ENCODE measurements around the gene VAMP1.
"Not testable (repeated sequence)": the region's sequence is repeated elsewhere in the genome, so short reads cannot be mapped to it uniquely, and the experiment has no call there.

The VAMP1 gene

GRCh38 chr12:6470375-6471163 is at the start of gene VAMP1:
Gene VAMP1, minus strand, starts transcription at chr12:6470677. Its CDS starts 146 bp downstream, at chr12:6470531.
- H3K4me3 ChIP-seq (ENCODE audit: low read depth, low read length) = peak within 1 kb of the TSS; percentile 78

GRCh38 chr12:6520186-6520585 is 49.7 kb upstream of the VAMP1 start:
- H3K4me3 ChIP-seq (ENCODE audit: low read depth, low read length) = no peak overlapping the region
- TF ChIP-seq CTCF (IDR thresholded peaks at IDR 0.05; ENCODE audit: borderline replicate concordance, insufficient read depth, low read depth, low read length) = no peak

More at GRCh38 chr12:6470375-6471163, at the start of gene VAMP1:
- TF ChIP-seq CTCF (IDR thresholded peaks at IDR 0.05; ENCODE audit: borderline replicate concordance, insufficient read depth, low read depth, low read length) = no peak

GRCh38 chr12:6508087-6508486 is 37.6 kb upstream of the VAMP1 start:
- no peak overlapping the region for H3K4me3 ChIP-seq (ENCODE audit: low read depth, low read length)
- no peak for TF ChIP-seq CTCF (IDR thresholded peaks at IDR 0.05; ENCODE audit: borderline replicate concordance, insufficient read depth, low read depth, low read length)

- H3K4me3 ChIP-seq (ENCODE audit: low read depth, low read length) = no peak overlapping the region
- TF ChIP-seq CTCF (IDR thresholded peaks at IDR 0.05; ENCODE audit: borderline replicate concordance, insufficient read depth, low read depth, low read length) = no peak
These were observed 36.9 kb upstream of the VAMP1 start for GRCh38 chr12:6507102-6507998.

- no peak overlapping the region for H3K4me3 ChIP-seq (ENCODE audit: low read depth, low read length)
- no peak for TF ChIP-seq CTCF (IDR thresholded peaks at IDR 0.05; ENCODE audit: borderline replicate concordance, insufficient read depth, low read depth, low read length)
These were observed 30.0 kb upstream of the VAMP1 start for GRCh38 chr12:6500466-6500865.

GRCh38 chr12:6497291-6497690 is 26.8 kb upstream of the VAMP1 start:
- not testable (repeated sequence) for H3K4me3 ChIP-seq (ENCODE audit: low read depth, low read length)

GRCh38 chr12:6494968-6495367 is 24.5 kb upstream of the VAMP1 start:
- no peak for TF ChIP-seq CTCF (IDR thresholded peaks at IDR 0.05; ENCODE audit: borderline replicate concordance, insufficient read depth, low read depth, low read length)
- peak overlapping the region; percentile 47 for H3K4me3 ChIP-seq (ENCODE audit: low read depth, low read length)
